Caki2 (cell line): ENCODE results near the gene VPS26A. TPM values are rescaled to one million over a fixed set of nuclear protein-coding genes. Genes with fewer than 3 reads are reported as not detected.

Experiments used
- DNase-seq: peaks from one replicate; pipeline ENCODE4 v3.0.0-alpha.2; 2015; ENCODE audit warnings: low read depth
- in situ Hi-C: cut with HindIII; loops from 2 replicates; pipeline ENCODE4 v1.10.0; 2016; ENCODE audit warnings: low sequenced_read_pairs, low pct_unique_long_range_greater_than_20kb, mixed read lengths
- total RNA-seq: library from RNA; depleted of rRNA; stranded (reverse); fragments of >200 nt; shearing (Covaris generic); gene quantifications from 2 replicates; pipeline ENCODE4 v1.2.3, GENCODE V29; 2014; ENCODE audit warnings: low replicate concordance; rRNA removed

VPS26A gene
- total RNA-seq: 20.1 and 25.2 TPM in 2 replicates

DNA sequence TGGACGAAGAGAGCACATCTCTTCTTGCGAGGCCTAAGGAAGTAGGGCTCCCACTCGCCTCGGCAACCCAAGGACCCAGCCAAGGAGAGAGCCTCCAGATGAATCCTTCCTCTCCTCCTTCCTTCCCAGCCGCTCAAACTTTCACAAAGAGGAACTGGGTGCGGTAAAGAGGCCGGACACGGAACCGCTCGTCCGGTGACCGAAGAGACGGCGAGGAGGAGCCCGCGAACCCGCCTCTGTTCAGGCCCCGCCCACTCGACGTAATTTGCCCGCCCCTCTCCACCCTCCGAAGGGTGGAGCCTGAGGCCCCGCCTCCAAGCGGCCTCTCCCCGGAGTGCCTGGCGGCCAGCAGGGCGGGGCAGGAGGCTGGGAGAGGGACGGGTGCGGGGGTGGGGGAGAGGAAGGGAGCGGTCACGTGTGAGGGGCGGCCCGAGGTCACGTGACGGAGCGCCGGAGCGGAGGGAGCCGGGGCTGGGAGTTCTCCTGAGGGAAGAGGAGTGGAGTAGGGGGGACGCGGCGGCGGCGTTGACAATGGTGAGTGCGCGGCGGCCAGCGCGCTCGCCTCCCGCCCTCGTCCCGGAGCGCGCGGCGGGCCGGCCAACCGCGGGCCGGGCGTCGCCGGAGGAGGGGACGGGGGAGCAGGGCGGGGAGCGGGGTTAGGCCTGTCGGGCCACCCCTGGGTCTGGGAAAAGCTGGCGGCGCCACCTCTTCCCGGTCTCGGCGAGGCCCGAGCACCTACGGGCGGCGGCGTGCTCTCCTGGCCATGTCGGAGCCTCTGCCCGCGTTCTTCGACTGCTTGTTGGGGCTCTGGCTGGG, at the start of gene VPS26A:
VPS26A (plus strand) TSS at position 432 of the 816 bp plus-strand sequence; CDS start at position 532, 100 bp downstream.
- in situ Hi-C loops: no loop called here
- DNase-seq: peak; percentile 97

DNA sequence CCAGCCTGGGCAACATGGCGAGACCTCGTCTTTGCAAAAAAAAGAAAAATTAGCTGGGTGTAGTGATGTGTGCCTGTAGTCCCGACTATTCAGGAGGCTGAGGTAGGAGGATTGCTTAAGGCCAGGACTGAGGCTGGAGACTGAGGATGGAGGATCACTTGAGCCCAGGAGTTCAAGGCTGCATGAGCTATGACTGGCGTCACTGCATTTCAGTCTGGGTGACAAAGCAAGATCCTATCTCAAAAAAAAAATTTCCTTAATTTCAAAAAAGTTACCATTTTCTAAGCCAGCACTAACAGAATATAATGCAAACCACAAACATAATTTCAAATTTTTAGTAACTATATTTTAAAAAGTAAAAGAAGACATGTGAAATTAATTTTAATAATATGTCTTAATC, 49.4 kb upstream of the VPS26A start:
- in situ Hi-C loops: no loop called here
- DNase-seq: no peak

DNA sequence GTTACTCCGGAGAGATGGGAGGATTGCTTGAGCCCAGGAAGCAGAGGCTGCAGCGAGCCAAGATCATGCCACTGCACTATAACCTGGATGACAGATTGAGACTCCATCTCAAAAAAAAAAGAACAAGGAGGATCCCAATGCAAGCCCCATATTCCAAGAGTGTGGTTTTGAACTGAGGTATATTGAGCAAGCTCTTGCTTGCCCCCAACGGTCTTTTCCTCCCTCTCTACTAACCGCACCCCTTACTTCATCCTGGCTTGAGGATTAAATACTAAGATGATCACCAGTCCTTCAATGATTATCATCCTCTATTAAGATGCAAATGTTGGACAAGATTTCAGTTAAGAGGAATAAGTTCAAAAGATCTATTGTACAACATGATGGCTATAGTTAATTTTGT, 48.5 kb upstream of the VPS26A start:
- in situ Hi-C loops: no loop called here
- DNase-seq: no peak

GRCh38 chr10:69078311-69078710, 45.7 kb upstream of the VPS26A start:
- in situ Hi-C loops: no loop called here
- no peak for DNase-seq

- no peak for DNase-seq
- in situ Hi-C loops: no loop called here
Measured at GRCh38 chr10:69080226-69080625, 43.8 kb upstream of the VPS26A start.

DNA sequence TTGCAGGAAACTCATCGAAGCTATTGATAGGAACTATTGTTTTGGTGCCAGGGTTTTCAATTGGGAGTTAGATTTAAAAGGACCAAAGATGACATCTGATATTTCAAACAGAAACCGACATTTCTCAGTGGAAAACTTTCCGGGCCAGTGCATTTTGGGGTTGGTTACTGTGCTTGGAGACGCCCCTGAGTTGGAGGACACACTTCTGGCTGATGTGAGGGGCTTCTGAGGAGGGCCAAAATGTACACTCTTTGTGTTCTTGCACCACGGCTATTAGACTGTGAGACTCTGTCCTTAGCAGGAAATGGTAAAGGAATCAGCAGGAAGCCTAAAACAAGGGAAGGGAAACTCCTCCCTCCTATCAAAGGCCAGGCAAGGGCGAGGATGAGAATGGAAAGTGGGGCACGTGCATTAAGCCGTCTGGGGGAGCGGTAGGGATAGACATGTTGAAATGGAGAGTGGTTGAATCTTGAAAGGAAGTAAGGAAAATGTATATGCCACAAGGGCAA, 37.9 kb upstream of the VPS26A start:
- in situ Hi-C loops: no loop called here

GRCh38 chr10:69087590-69088470, 36.1 kb upstream of the VPS26A start, which contains the start of gene SRGN:
Gene SRGN, plus strand, starts transcription at chr10:69088103. Its CDS starts 55 bp downstream, at chr10:69088158.
- DNase-seq: peak; percentile 69
- in situ Hi-C loops: no loop called here

More for the DNA sequence above, 37.9 kb upstream of the VPS26A start:
- no peak for DNase-seq

- DNase-seq: no peak
- in situ Hi-C loops: no loop called here
Measured at GRCh38 chr10:69088471-69088769, 35.6 kb upstream of the VPS26A start.

GRCh38 chr10:69088801-69089501, 35.0 kb upstream of the VPS26A start:
- in situ Hi-C loops: no loop called here
- DNase-seq: peak; percentile 71

- in situ Hi-C loops: no loop called here
- DNase-seq: peak; percentile 50
Measured at GRCh38 chr10:69089638-69090599, 34.1 kb upstream of the VPS26A start.

DNA sequence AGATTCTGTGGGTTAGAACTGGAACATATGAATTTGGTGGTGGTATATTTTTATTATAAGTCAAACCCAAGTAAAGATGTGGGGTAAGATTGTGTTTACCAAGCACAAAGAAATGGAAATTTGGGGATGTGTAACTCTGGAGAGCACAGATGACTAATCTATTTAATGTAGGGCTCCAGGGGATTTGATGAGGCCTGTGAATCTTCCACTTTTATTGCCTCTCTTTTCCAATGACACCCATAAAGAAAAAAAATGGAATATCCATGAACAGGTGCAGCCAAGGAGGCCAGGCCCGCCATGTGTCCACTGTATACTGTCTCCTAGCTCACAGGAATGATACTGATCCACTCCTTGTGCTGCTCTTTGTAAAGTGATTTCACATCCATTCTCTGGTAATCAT, 33.3 kb upstream of the VPS26A start:
- in situ Hi-C loops: no loop called here
- no peak for DNase-seq

GRCh38 chr10:69091143-69091651, 32.8 kb upstream of the VPS26A start:
- peak; percentile 22 for DNase-seq
- in situ Hi-C loops: no loop called here

GRCh38 chr10:69092959-69093850, 30.8 kb upstream of the VPS26A start:
- DNase-seq: peak; percentile 70
- in situ Hi-C loops: no loop called here

- DNase-seq: peak; percentile 28
- in situ Hi-C loops: no loop called here
Measured at GRCh38 chr10:69093933-69094332, 30.0 kb upstream of the VPS26A start.

GRCh38 chr10:69096045-69096444, 27.9 kb upstream of the VPS26A start:
- in situ Hi-C loops: no loop called here
- no peak for DNase-seq

DNA sequence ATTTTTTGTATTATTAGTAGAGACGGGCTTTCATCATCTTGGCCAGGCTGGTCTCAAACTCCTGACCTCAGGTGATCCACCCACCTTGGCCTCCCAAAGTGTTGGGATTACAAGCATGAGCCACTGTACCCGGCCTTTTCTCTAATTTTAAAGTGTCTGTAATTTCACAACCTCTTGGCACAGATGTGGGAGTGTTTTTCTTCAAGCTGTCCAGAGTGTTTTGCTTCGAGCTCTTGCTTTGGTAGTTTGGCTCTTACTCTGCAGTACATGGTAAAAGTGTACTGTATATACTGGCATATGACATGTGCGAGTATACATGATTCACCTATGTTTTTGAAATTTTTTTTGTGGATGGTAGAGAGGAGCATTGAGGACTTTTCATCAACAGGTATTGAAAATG, 26.2 kb upstream of the VPS26A start:
- in situ Hi-C loops: no loop called here

More for the DNA sequence above, 26.2 kb upstream of the VPS26A start:
- no peak for DNase-seq
